ENCODE data around the gene ESD.

Gene ESD

GRCh38 chr13:46844431-46844830 is 47.5 kb upstream of the ESD start (continued):
- TF ChIP-seq, protein P1, sequence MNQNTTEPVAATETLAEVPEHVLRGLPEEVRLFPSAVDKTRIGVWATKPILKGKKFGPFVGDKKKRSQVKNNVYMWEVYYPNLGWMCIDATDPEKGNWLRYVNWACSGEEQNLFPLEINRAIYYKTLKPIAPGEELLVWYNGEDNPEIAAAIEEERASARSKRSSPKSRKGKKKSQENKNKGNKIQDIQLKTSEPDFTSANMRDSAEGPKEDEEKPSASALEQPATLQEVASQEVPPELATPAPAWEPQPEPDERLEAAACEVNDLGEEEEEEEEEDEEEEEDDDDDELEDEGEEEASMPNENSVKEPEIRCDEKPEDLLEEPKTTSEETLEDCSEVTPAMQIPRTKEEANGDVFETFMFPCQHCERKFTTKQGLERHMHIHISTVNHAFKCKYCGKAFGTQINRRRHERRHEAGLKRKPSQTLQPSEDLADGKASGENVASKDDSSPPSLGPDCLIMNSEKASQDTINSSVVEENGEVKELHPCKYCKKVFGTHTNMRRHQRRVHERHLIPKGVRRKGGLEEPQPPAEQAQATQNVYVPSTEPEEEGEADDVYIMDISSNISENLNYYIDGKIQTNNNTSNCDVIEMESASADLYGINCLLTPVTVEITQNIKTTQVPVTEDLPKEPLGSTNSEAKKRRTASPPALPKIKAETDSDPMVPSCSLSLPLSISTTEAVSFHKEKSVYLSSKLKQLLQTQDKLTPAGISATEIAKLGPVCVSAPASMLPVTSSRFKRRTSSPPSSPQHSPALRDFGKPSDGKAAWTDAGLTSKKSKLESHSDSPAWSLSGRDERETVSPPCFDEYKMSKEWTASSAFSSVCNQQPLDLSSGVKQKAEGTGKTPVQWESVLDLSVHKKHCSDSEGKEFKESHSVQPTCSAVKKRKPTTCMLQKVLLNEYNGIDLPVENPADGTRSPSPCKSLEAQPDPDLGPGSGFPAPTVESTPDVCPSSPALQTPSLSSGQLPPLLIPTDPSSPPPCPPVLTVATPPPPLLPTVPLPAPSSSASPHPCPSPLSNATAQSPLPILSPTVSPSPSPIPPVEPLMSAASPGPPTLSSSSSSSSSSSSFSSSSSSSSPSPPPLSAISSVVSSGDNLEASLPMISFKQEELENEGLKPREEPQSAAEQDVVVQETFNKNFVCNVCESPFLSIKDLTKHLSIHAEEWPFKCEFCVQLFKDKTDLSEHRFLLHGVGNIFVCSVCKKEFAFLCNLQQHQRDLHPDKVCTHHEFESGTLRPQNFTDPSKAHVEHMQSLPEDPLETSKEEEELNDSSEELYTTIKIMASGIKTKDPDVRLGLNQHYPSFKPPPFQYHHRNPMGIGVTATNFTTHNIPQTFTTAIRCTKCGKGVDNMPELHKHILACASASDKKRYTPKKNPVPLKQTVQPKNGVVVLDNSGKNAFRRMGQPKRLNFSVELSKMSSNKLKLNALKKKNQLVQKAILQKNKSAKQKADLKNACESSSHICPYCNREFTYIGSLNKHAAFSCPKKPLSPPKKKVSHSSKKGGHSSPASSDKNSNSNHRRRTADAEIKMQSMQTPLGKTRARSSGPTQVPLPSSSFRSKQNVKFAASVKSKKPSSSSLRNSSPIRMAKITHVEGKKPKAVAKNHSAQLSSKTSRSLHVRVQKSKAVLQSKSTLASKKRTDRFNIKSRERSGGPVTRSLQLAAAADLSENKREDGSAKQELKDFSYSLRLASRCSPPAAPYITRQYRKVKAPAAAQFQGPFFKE (tag by site-specific recombination; IDR thresholded peaks at IDR 0.05; ENCODE audit: borderline replicate concordance): no peak
- TF ChIP-seq, protein P2, sequence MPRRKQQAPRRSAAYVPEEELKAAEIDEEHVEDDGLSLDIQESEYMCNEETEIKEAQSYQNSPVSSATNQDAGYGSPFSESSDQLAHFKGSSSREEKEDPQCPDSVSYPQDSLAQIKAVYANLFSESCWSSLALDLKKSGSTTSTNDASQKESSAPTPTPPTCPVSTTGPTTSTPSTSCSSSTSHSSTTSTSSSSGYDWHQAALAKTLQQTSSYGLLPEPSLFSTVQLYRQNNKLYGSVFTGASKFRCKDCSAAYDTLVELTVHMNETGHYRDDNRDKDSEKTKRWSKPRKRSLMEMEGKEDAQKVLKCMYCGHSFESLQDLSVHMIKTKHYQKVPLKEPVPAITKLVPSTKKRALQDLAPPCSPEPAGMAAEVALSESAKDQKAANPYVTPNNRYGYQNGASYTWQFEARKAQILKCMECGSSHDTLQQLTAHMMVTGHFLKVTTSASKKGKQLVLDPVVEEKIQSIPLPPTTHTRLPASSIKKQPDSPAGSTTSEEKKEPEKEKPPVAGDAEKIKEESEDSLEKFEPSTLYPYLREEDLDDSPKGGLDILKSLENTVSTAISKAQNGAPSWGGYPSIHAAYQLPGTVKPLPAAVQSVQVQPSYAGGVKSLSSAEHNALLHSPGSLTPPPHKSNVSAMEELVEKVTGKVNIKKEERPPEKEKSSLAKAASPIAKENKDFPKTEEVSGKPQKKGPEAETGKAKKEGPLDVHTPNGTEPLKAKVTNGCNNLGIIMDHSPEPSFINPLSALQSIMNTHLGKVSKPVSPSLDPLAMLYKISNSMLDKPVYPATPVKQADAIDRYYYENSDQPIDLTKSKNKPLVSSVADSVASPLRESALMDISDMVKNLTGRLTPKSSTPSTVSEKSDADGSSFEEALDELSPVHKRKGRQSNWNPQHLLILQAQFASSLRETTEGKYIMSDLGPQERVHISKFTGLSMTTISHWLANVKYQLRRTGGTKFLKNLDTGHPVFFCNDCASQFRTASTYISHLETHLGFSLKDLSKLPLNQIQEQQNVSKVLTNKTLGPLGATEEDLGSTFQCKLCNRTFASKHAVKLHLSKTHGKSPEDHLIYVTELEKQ (tag by site-specific recombination; IDR thresholded peaks at IDR 0.05; ENCODE audit: borderline replicate concordance): no peak

- no peaks in the 10 kb centered on the region for H3K9me3 ChIP-seq (ENCODE audit: control insufficient read depth, insufficient read depth, low read depth, low read length)
- ChIA-PET CTCF (interaction anchor here (0.5 to 0.7 kb wide), 2 partner anchors 9 to 154 kb away, joined by 3 read pairs; no protein-coding TSS in a partner anchor), POLR2A (no interaction called here)
- H3K36me3 ChIP-seq (ENCODE audit: control insufficient read depth in 2 of 2, insufficient read depth in 1 of 2, low read length in 2 of 2): no peaks in the 10 kb centered on the region
- no peaks in the 10 kb centered on the region for H3K4me1 ChIP-seq (ENCODE audit: control insufficient read depth, insufficient read depth, low read length)
- H3K27ac ChIP-seq (ENCODE audit: extremely low read depth, low read depth, low read length): no peak overlapping the region
- no peak overlapping the region for H3K4me3 ChIP-seq (ENCODE audit: low read depth, low read length)
- TF ChIP-seq, protein P3, sequence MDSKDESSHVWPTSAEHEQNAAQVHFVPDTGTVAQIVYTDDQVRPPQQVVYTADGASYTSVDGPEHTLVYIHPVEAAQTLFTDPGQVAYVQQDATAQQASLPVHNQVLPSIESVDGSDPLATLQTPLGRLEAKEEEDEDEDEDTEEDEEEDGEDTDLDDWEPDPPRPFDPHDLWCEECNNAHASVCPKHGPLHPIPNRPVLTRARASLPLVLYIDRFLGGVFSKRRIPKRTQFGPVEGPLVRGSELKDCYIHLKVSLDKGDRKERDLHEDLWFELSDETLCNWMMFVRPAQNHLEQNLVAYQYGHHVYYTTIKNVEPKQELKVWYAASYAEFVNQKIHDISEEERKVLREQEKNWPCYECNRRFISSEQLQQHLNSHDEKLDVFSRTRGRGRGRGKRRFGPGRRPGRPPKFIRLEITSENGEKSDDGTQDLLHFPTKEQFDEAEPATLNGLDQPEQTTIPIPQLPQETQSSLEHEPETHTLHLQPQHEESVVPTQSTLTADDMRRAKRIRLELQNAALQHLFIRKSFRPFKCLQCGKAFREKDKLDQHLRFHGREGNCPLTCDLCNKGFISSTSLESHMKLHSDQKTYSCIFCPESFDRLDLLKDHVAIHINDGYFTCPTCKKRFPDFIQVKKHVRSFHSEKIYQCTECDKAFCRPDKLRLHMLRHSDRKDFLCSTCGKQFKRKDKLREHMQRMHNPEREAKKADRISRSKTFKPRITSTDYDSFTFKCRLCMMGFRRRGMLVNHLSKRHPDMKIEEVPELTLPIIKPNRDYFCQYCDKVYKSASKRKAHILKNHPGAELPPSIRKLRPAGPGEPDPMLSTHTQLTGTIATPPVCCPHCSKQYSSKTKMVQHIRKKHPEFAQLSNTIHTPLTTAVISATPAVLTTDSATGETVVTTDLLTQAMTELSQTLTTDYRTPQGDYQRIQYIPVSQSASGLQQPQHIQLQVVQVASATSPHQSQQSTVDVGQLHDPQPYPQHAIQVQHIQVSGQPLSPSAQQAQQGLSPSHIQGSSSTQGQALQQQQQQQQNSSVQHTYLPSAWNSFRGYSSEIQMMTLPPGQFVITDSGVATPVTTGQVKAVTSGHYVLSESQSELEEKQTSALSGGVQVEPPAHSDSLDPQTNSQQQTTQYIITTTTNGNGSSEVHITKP (tag by site-specific recombination; IDR thresholded peaks at IDR 0.05): no peak
- no peak for TF ChIP-seq ZNF518A (tag by site-specific recombination; conservative IDR thresholded peaks at IDR 0.05; ENCODE audit: low read depth)
- TF ChIP-seq ZNF585B (tag by site-specific recombination; IDR thresholded peaks at IDR 0.05): no peak
- TF ChIP-seq ZBTB44 (tag by site-specific recombination; IDR thresholded peaks at IDR 0.05): no peak
- TF ChIP-seq ZNF549 (tag by site-specific recombination; IDR thresholded peaks at IDR 0.05): no peak
- no peak for TF ChIP-seq ZBTB11 (tag by site-specific recombination; conservative IDR thresholded peaks at IDR 0.05; ENCODE audit: low read depth)
These were observed 42.4 kb upstream of the ESD start for GRCh38 chr13:46839399-46839798.

Measured in HEK293 (cell line).